GM23248 (cell line): ENCODE data around the gene MINDY3. TPM values are rescaled to one million over a fixed set of nuclear protein-coding genes. Genes with fewer than 3 reads are reported as not detected.

Experiments used
- DNase-seq: peaks from one replicate; pipeline ENCODE4 v3.0.0-alpha.2; 2015
- H2AFZ ChIP-seq: fragments of 200-600 bp; sonication (generic); 2 replicates; pipeline ENCODE4 v1.6.1; 2016; ENCODE audit warnings: antibody characterized with exemption
- H3F3A ChIP-seq: fragments of 200-600 bp; sonication (generic); 2 replicates; pipeline ENCODE4 v1.6.1; 2016; ENCODE audit warnings: mild to moderate bottlenecking, antibody characterized with exemption, mixed run types; ENCODE audit not compliant: insufficient read depth
- H3K27ac ChIP-seq: fragments of 200-600 bp; sonication (generic); 2 replicates; pipeline ENCODE4 v1.5.1; 2016; ENCODE audit warnings: mild to moderate bottlenecking
- H3K27me3 ChIP-seq: fragments of 200-600 bp; sonication (generic); replicated peaks from 2 replicates; pipeline ENCODE4 v1.6.1; 2016; ENCODE audit warnings: mild to moderate bottlenecking; ENCODE audit not compliant: insufficient read depth
- H3K36me3 ChIP-seq: fragments of 200-600 bp; sonication (generic); 2 replicates; pipeline ENCODE4 v1.6.1; 2016; ENCODE audit warnings: low read depth, mild to moderate bottlenecking
- H3K4me1 ChIP-seq: fragments of 200-600 bp; sonication (generic); 2 replicates; pipeline ENCODE4 v1.6.1; 2016; ENCODE audit warnings: mild to moderate bottlenecking; ENCODE audit not compliant: insufficient read depth
- H3K4me2 ChIP-seq: fragments of 200-600 bp; sonication (generic); one replicate; pipeline ENCODE4 v1.6.1; 2016; ENCODE audit warnings: mild to moderate bottlenecking; ENCODE audit not compliant: unreplicated experiment
- H3K4me3 ChIP-seq: fragments of 200-600 bp; sonication (generic); 2 replicates; pipeline ENCODE4 v1.5.1; 2016; ENCODE audit warnings: mild to moderate bottlenecking
- H3K79me2 ChIP-seq: fragments of 200-600 bp; sonication (generic); 2 replicates; pipeline ENCODE4 v1.6.1; 2016; ENCODE audit warnings: mild to moderate bottlenecking; ENCODE audit not compliant: insufficient read depth
- H3K9ac ChIP-seq: fragments of 200-600 bp; sonication (generic); 2 replicates; pipeline ENCODE4 v1.6.1; 2016; ENCODE audit warnings: mild to moderate bottlenecking
- H3K9me2 ChIP-seq: fragments of 200-600 bp; sonication (generic); 2 replicates; pipeline ENCODE4 v1.6.1; 2016; ENCODE audit warnings: mixed run types, mild to moderate bottlenecking, moderate library complexity; ENCODE audit not compliant: insufficient read depth
- H3K9me3 ChIP-seq: fragments of 200-600 bp; sonication (generic); one replicate; pipeline ENCODE4 v1.6.1; 2017; ENCODE audit warnings: low read depth
- H4K20me1 ChIP-seq: fragments of 200-600 bp; sonication (generic); 2 replicates; pipeline ENCODE4 v1.6.0; 2016; ENCODE audit not compliant: insufficient read depth
- EZH2 ChIP-seq: fragments of 200-600 bp; sonication (generic); IDR thresholded peaks from 2 replicates; pipeline ENCODE4 v1.6.1; 2018; ENCODE audit warnings: antibody characterized with exemption, mild to moderate bottlenecking; ENCODE audit not compliant: insufficient read depth, poor library complexity, severe bottlenecking
- EZH2phosphoT487 ChIP-seq: fragments of 200-600 bp; sonication (generic); IDR thresholded peaks from 2 replicates; pipeline ENCODE4 v1.6.1; 2018; ENCODE audit warnings: antibody characterized with exemption, moderate library complexity, mild to moderate bottlenecking, low read depth; ENCODE audit not compliant: insufficient read depth
- WGBS, 2 experiments: methylation state at CpG; one replicate each; pipeline ENCODE4 v1.1.6; 2015 to 2017; ENCODE audit warnings: low lambda C conversion rate in 2 of 2, low coverage in 1 of 2; ENCODE audit errors: missing lambda C conversion rate in 2 of 2; 5-methylcytosine and 5-hydroxymethylcytosine counted together
- in situ Hi-C: fragments of 300-500 bp; cut with MboI; formaldehyde crosslinking; loops from 2 replicates; pipeline ENCODE4 v1.15.0; 2020
- polyA plus RNA-seq: library from polyadenylated mRNA; unstranded; fragments of >200 nt; fragmentation: Nextera tagmentation; extraction: Ambion mirVana; gene quantifications from 2 replicates; pipeline ENCODE4 v1.2.1, GENCODE V29; 2016
- total RNA-seq: library from RNA; depleted of rRNA; stranded (reverse); fragments of >200 nt; shearing (Covaris generic); gene quantifications from 2 replicates; pipeline ENCODE4 v1.2.3, GENCODE V29; 2014

The MINDY3 gene
- total and polyA plus RNA-seq, 2 experiments from 2014 or later, result 37.2 to 43.1 TPM

DNA sequence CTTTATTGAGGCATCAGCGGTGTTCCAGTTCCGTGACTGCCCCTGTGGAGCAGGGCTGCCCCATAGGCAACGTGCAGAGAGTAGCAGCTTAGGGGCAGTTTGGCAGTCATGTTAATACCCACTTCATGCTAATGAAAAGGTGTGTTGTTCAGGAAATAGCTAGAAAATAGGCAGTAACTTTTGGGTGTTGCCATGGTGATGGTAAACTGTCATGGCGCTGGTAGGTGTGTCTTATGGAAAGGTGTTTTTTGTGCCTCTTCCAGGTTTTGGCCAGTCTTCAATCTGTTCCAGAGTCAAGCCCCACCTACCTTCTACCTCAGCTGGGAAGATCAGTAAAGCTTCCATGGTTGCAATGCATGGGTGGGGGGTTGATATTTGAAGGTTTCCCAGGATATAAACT, 36.3 kb upstream of the MINDY3 start:
- in situ Hi-C loops, result loop anchor here (25.0 kb wide), 2 partner anchors 891 to 1366 kb away; no protein-coding TSS in a partner anchor
- no peak overlapping the region for H3K4me2 ChIP-seq

DNA sequence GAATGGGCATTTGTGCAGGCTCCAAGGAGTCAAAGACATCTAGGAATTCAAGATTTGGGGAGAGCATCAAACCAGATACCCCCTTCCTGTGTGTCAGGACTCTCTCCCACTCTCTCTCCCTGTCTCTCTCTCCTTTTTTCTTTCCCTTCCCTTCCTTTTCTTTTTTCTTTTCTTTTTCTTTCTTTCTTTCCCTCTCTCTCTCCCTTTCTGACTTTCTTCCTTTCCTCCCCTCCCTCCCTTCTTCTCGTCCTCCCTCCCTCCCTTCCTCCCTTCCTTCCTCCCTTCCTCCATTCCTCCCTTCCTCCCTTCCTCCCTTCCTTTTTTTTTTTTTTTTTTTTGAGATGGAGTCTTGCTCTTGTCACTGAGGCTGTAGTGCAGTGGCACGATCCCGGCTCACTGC, 24.1 kb upstream of the MINDY3 start:
- in situ Hi-C loops, result loop anchor here (25.0 kb wide), 2 partner anchors 903 to 1378 kb away; no protein-coding TSS in a partner anchor
- Histone ChIP-seq H3K27me3 (peaks cover 35% of the 10 kb centered on the region), H3K79me2 (no peaks in the 10 kb centered on the region), H2AFZ (no peak overlapping the region), H3F3A (no peaks in the 10 kb centered on the region), H3K9ac (no peak overlapping the region), H3K9me3 (no peaks in the 10 kb centered on the region), H3K4me3 (no peak overlapping the region), H3K36me3 (no peaks in the 10 kb centered on the region), H3K4me2 (no peak overlapping the region), H4K20me1 (no peaks in the 10 kb centered on the region), H3K27ac (no peak overlapping the region), H3K9me2 (no peaks in the 10 kb centered on the region), H3K4me1 (no peaks in the 10 kb centered on the region)
- no peak for TF ChIP-seq EZH2
- TF ChIP-seq EZH2phosphoT487, result no peak
- WGBS, 2 experiments, result 57 to 64% methylated on average over 3 of the region's 3 CpGs
- no peak for DNase-seq

More for the DNA sequence above, 36.3 kb upstream of the MINDY3 start:
- H3K9me3 ChIP-seq, result no peaks in the 10 kb centered on the region
- no peak for DNase-seq
- H3K4me1 ChIP-seq, result peaks cover 6% of the 10 kb centered on the region; the same call in 1 of the 2 replicates
- TF ChIP-seq EZH2 (no peak), EZH2phosphoT487 (no peak)
- peaks cover 5% of the 10 kb centered on the region; the same call in 1 of the 2 replicates for H3K27me3 ChIP-seq
- H3K9me2 ChIP-seq, result no peaks in the 10 kb centered on the region
- H3K36me3 ChIP-seq, result no peaks in the 10 kb centered on the region
- no peak overlapping the region for H3K27ac ChIP-seq
- no peak overlapping the region for H3K9ac ChIP-seq
- H3F3A ChIP-seq, result peaks cover 9% of the 10 kb centered on the region; the same call in 1 of the 2 replicates
- H3K4me3 ChIP-seq, result no peak overlapping the region
- H2AFZ ChIP-seq, result no peak overlapping the region
- 88 to 91% methylated on average over 4 of the region's 4 CpGs for WGBS, 2 experiments
- H3K79me2 ChIP-seq, result no peaks in the 10 kb centered on the region
- H4K20me1 ChIP-seq, result no peaks in the 10 kb centered on the region

DNA sequence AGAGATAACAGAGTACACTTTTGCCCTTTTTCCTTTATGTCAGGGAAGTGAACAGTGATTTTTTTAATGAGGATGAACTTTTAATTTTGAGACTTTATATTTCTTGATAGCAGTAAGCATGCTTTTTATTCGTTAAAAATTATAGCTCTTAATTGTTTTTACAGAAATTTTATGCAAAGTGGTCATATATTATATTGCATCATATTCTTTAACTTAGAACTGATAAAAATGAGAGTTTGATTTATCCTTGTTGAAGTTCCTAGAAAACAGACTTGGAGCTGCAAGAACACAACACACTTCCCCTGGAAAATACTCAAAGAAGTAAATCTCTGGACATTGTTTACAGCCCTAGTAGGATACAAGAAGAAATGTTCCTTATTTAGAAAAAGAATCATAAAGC, 21.2 kb upstream of the MINDY3 start:
- in situ Hi-C loops, result loop anchor here (25.0 kb wide), 2 partner anchors 906 to 1381 kb away; no protein-coding TSS in a partner anchor
- Histone ChIP-seq H3K27me3 (peaks cover 31% of the 10 kb centered on the region), H3F3A (no peaks in the 10 kb centered on the region), H3K4me3 (no peak overlapping the region), H3K9ac (no peak overlapping the region), H3K4me2 (no peak overlapping the region), H3K79me2 (no peaks in the 10 kb centered on the region), H4K20me1 (no peaks in the 10 kb centered on the region), H2AFZ (no peak overlapping the region), H3K27ac (no peak overlapping the region), H3K36me3 (no peaks in the 10 kb centered on the region), H3K9me2 (no peaks in the 10 kb centered on the region), H3K9me3 (no peaks in the 10 kb centered on the region), H3K4me1 (no peaks in the 10 kb centered on the region)
- DNase-seq, result no peak
- WGBS, 2 experiments, result 31 to 49% methylated on average over 1 of the region's 1 CpG
- TF ChIP-seq EZH2 (no peak), EZH2phosphoT487 (no peak)

DNA sequence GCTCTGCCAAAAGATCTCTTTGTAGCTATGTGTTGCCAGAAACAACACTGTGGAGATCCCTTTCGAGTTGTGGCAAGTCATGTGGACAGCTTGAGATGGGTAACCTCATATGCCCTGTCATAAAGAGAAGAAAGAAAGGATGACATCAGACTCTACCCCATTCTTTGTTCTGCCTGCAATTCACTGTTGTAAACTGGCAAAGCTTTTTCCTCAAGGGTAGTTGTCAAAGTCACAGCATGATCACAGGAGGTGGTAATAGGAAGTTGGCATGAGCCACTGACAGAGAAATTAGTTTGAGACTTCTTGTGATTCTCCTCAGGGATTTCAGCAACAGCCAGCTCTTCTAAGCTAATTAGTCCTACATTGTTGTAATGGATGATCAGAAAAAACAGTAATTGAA, 19.4 kb upstream of the MINDY3 start:
- Histone ChIP-seq H3K27ac (no peak overlapping the region), H3K36me3 (no peaks in the 10 kb centered on the region), H4K20me1 (no peaks in the 10 kb centered on the region), H3K4me3 (no peak overlapping the region), H2AFZ (no peak overlapping the region), H3K9me2 (no peaks in the 10 kb centered on the region), H3K79me2 (no peaks in the 10 kb centered on the region), H3F3A (no peaks in the 10 kb centered on the region), H3K9ac (no peak overlapping the region), H3K27me3 (peaks cover 42% of the 10 kb centered on the region), H3K9me3 (no peaks in the 10 kb centered on the region), H3K4me1 (no peaks in the 10 kb centered on the region), H3K4me2 (no peak overlapping the region)
- TF ChIP-seq EZH2 (no peak), EZH2phosphoT487 (no peak)
- no peak for DNase-seq
- in situ Hi-C loops, result loop anchor here (25.0 kb wide), 2 partner anchors 908 to 1383 kb away; no protein-coding TSS in a partner anchor
- 0% methylated on average over 1 of the region's 1 CpG for WGBS, 2 experiments
